ENCODE data around the gene MAN1C1.

MAN1C1 gene

GRCh38 chr1:25569597-25570396, 46.8 kb upstream of the MAN1C1 start:
- no peak overlapping the region for H3K9ac ChIP-seq
- H3K36me3 ChIP-seq (ENCODE audit: control insufficient read depth, insufficient read depth, low read length): no peaks in the 10 kb centered on the region
- no peaks in the 10 kb centered on the region for H3K79me2 ChIP-seq
- H3K27me3 ChIP-seq (ENCODE audit: control insufficient read depth, insufficient read depth, low read length): no peaks in the 10 kb centered on the region
- no peak overlapping the region for H2AFZ ChIP-seq
- H3K27ac ChIP-seq: no peak overlapping the region
- H3K4me2 ChIP-seq (ENCODE audit: low read length): no peak overlapping the region
- TF ChIP-seq CTCF (IDR thresholded peaks at IDR 0.05): no peak
- H3K9me3 ChIP-seq (ENCODE audit: control insufficient read depth, low read length): no peaks in the 10 kb centered on the region
- H3K4me3 ChIP-seq (ENCODE audit: low read depth, low read length): no peak overlapping the region
- no peaks in the 10 kb centered on the region for H3K4me1 ChIP-seq

- Histone ChIP-seq H3K79me2 (no peaks in the 10 kb centered on the region), H3K4me2 (ENCODE audit: low read length) (no peak overlapping the region), H3K4me1 (no peaks in the 10 kb centered on the region), H2AFZ (no peak overlapping the region), H3K9me3 (ENCODE audit: control insufficient read depth, low read length) (no peaks in the 10 kb centered on the region), H3K27ac (no peak overlapping the region), H3K9ac (no peak overlapping the region), H3K4me3 (ENCODE audit: low read depth, low read length) (no peak overlapping the region), H3K27me3 (ENCODE audit: control insufficient read depth, insufficient read depth, low read length) (no peaks in the 10 kb centered on the region), H3K36me3 (ENCODE audit: control insufficient read depth, insufficient read depth, low read length) (no peaks in the 10 kb centered on the region)
- TF ChIP-seq CTCF (IDR thresholded peaks at IDR 0.05): no peak
These were observed 45.6 kb upstream of the MAN1C1 start for GRCh38 chr1:25570798-25571521.

GRCh38 chr1:25571522-25571970, 45.0 kb upstream of the MAN1C1 start:
- Histone ChIP-seq H3K4me2 (ENCODE audit: low read length) (no peak overlapping the region), H3K9me3 (ENCODE audit: control insufficient read depth, low read length) (no peaks in the 10 kb centered on the region), H3K79me2 (no peaks in the 10 kb centered on the region), H3K27ac (no peak overlapping the region), H3K4me3 (ENCODE audit: low read depth, low read length) (no peak overlapping the region), H3K4me1 (no peaks in the 10 kb centered on the region), H3K9ac (no peak overlapping the region), H3K27me3 (ENCODE audit: control insufficient read depth, insufficient read depth, low read length) (no peaks in the 10 kb centered on the region), H2AFZ (no peak overlapping the region), H3K36me3 (ENCODE audit: control insufficient read depth, insufficient read depth, low read length) (no peaks in the 10 kb centered on the region)
- TF ChIP-seq CTCF (IDR thresholded peaks at IDR 0.05): no peak

GRCh38 chr1:25572107-25572506, 44.5 kb upstream of the MAN1C1 start:
- TF ChIP-seq CTCF (IDR thresholded peaks at IDR 0.05): no peak
- Histone ChIP-seq H3K36me3 (ENCODE audit: control insufficient read depth, insufficient read depth, low read length) (no peaks in the 10 kb centered on the region), H3K27ac (no peak overlapping the region), H2AFZ (no peak overlapping the region), H3K4me1 (no peaks in the 10 kb centered on the region), H3K79me2 (no peaks in the 10 kb centered on the region), H3K27me3 (ENCODE audit: control insufficient read depth, insufficient read depth, low read length) (no peaks in the 10 kb centered on the region), H3K9me3 (ENCODE audit: control insufficient read depth, low read length) (no peaks in the 10 kb centered on the region), H3K4me3 (ENCODE audit: low read depth, low read length) (no peak overlapping the region), H3K9ac (no peak overlapping the region), H3K4me2 (ENCODE audit: low read length) (no peak overlapping the region)

All from parathyroid adenoma (tissue), 2 donors.